Tongue (tissue), 2 donors: ENCODE data around the gene NKX2-3. TPM values are rescaled to one million over a fixed set of nuclear protein-coding genes. Genes with fewer than 3 reads are reported as not detected.

Source experiments
- DNase-seq: peaks from one replicate; pipeline ENCODE4 v3.0.0-alpha.2; 2015
- total RNA-seq: library from RNA; depleted of rRNA; stranded (reverse); fragments of >200 nt; gene quantifications from one replicate; pipeline ENCODE4 v1.2.3, GENCODE V29; 2014

Gene NKX2-3
- total RNA-seq, 1 donor from 2014 or later: 6.2 TPM

- no peak for DNase-seq
Measured at GRCh38 chr10:99539120-99539519, 6.4 kb downstream of the NKX2-3 start.

GRCh38 chr10:99539820-99540219 is 7.1 kb downstream of the NKX2-3 start:
- no peak for DNase-seq

- no peak for DNase-seq
Measured at GRCh38 chr10:99540306-99540656, 7.5 kb downstream of the NKX2-3 start.

- no peak for DNase-seq
Measured at GRCh38 chr10:99540657-99541531, 8.2 kb downstream of the NKX2-3 start.

GRCh38 chr10:99544322-99544721 is 11.6 kb downstream of the NKX2-3 start:
- DNase-seq: no peak

GRCh38 chr10:99548041-99548530 is 15.3 kb downstream of the NKX2-3 start:
- no peak for DNase-seq

GRCh38 chr10:99551158-99551557 is 18.4 kb downstream of the NKX2-3 start:
- peak; percentile 92 for DNase-seq

- DNase-seq: peak; percentile 72
Measured at GRCh38 chr10:99551616-99552015, 18.9 kb downstream of the NKX2-3 start.

- peak; percentile 92 for DNase-seq
Measured at GRCh38 chr10:99555371-99555770, 22.6 kb downstream of the NKX2-3 start.

- DNase-seq: no peak
Measured at GRCh38 chr10:99555825-99556523, 23.2 kb downstream of the NKX2-3 start.

- no peak for DNase-seq
Measured at GRCh38 chr10:99557044-99557443, 24.3 kb downstream of the NKX2-3 start.

GRCh38 chr10:99558708-99559107 is 26.0 kb downstream of the NKX2-3 start:
- no peak for DNase-seq

- DNase-seq: peak; percentile 69
Measured at GRCh38 chr10:99560277-99561126, 27.8 kb downstream of the NKX2-3 start.

- DNase-seq: no peak
Measured at GRCh38 chr10:99562631-99563030, 29.9 kb downstream of the NKX2-3 start.

- no peak for DNase-seq
Measured at GRCh38 chr10:99564361-99564760, 31.6 kb downstream of the NKX2-3 start.

GRCh38 chr10:99565166-99565565 is 32.4 kb downstream of the NKX2-3 start:
- no peak for DNase-seq

- DNase-seq: no peak
Measured at GRCh38 chr10:99569253-99569939, 36.7 kb downstream of the NKX2-3 start.

- no peak for DNase-seq
Measured at GRCh38 chr10:99569961-99570360, 37.2 kb downstream of the NKX2-3 start.

- DNase-seq: no peak
Measured at GRCh38 chr10:99571816-99572215, 39.1 kb downstream of the NKX2-3 start.

GRCh38 chr10:99573790-99574189 is 41.0 kb downstream of the NKX2-3 start:
- DNase-seq: peak; percentile 59

GRCh38 chr10:99579971-99580370 is 47.2 kb downstream of the NKX2-3 start:
- DNase-seq: no peak

GRCh38 chr10:99582255-99582770 is 49.6 kb downstream of the NKX2-3 start:
- DNase-seq: no peak
